ENCODE data around the gene PLEKHA8.

Gene PLEKHA8

GRCh38 chr7:30061786-30062185, 33.6 kb downstream of the PLEKHA8 start:
- DNase-seq: peak in 7 of 58 donors; percentile 1 to 12 (median 3)

DNA sequence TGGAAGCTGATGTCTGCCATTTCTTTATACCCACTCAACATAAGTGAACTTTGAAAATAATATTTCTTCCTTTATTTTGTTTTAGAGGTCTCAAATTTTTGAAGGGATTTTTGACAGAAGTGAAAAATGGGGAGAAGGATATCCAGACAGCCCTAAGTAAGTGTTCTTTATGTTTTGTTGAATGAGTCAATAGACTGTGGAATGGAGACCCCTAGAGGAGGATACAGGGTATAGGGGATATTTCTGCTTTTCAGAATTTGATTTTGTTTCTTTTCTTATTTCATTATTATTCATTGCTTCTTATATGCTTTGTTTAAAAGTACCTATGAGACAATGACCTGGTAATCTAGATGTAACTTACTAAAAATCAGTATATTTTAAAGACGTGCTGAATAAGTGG, 34.4 kb downstream of the PLEKHA8 start:
- no peak for DNase-seq

DNA sequence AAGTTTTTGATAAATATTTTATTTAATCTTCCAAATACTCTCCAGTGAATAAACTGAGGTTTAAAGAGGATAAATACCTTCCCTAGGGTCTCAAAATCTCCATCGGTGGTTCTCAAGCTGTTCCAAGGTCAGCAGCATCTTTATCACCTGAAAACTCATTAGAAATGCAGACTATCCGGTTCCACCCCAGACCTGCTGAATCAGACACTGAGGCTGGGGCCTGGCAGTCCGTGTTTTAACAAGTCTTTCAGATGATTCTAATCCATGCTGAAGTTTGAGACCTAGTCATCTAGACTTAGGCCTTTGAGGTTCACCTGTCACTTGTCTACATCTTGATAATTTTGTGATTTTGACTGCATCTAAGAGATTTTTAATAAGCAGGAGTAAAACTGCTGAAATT, 37.5 kb downstream of the PLEKHA8 start:
- no peak for DNase-seq

DNA sequence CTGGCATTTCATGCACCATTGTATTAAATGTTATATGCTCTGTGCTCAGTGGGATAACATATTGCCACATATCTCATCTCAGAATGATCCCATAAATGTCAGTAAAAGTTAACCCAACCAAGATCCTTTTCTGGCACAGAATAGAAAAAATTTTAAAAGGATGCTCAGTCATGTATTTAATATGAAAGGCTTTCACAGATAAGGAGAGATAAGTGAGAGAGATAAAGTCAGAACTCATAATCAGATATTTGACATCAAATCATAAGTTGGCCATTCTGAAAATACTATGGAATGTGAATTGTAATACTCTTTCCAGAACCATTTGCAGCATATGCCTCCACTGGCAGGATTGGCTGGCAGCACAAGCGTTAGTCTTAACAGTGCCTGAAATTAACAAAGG, 38.5 kb downstream of the PLEKHA8 start:
- no peak for DNase-seq

DNA sequence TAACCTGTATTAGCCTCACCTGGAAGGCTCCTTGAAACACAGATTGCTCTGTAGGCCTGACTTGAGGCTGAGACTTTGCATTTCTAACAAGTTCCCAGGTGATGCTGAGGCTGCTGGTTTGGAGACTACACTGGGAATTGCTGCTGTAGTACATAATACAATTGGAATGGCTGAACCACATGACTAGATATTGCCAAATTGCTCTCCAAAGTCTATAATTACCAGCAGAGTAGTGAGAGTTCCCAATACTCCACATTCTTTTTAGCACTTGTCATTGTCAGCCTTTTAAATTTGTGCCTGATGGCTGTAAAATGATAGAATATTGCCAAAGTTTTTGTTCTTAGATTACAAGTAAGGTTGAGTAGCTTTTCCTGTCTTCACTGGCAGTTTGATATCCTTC, 39.9 kb downstream of the PLEKHA8 start:
- no peak for DNase-seq

- no peak for DNase-seq
Observed at GRCh38 chr7:30069096-30069867, 41.1 kb downstream of the PLEKHA8 start.

DNA sequence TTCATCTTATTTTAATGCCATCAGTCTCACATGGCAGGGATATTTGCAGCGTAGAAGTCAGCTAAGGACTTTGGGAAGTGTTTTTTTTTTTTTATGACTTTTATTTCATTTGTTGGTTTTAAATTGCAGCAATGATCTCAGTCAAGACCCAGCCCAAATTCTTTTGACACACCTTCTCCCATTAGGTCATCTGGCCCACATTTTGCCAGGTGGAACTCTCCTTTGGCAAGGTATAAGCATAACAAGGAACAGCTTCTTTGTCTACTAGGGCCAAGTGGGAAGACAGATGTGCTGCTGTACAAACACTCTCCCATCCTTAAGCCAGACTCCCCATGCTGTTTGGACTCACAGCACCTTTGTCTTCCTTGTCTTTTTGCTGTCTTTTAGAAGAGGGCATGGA, 41.8 kb downstream of the PLEKHA8 start:
- no peak for DNase-seq

DNA sequence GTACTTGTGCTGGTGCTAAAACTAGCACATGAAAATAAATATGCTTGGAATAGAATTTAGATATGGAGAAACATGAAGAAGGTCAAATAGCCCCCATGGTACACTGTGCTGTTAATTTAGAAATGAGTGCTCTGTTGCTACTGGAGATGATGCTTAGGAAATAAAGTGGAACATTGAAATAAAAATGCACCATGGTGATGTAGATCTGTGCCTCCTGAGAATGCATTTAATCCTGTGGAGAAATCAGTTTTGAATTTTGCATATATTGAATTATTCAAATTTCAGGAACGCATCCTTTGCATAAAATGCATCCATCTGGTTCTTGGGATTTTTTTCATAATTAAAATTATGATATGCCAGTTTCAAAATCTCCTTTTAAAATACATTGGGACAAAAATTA, 44.5 kb downstream of the PLEKHA8 start:
- DNase-seq: no peak

GRCh38 chr7:30074422-30075030, 46.3 kb downstream of the PLEKHA8 start:
- DNase-seq: no peak

GRCh38 chr7:30076411-30076810, 48.2 kb downstream of the PLEKHA8 start:
- no peak for DNase-seq

DNA sequence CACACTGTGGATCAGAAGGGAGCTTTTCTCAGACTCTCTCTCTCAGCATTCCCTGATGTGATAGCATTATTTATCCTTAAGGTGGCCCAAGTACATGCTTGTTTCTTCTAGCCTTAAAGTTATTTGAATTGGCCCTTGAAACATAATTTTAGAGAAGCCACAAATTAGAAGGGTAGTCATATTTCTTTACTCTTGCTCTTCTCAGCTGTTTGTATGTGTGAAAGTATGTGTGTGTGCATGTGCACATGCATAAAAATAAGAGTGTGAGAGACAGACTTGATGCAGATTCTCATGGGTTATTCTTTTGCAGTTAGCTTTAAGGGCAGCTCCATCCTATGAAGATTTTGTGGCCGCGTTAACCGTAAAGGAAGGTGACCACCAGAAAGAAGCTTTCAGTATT, 50.1 kb downstream of the PLEKHA8 start:
- DNase-seq: no peak

GRCh38 chr7:30079880-30080279, 51.7 kb downstream of the PLEKHA8 start:
- no peak for DNase-seq

- no peak for DNase-seq
Observed at GRCh38 chr7:30080818-30081217, 52.6 kb downstream of the PLEKHA8 start.

GRCh38 chr7:30082686-30083085, 54.5 kb downstream of the PLEKHA8 start:
- no peak for DNase-seq

DNA sequence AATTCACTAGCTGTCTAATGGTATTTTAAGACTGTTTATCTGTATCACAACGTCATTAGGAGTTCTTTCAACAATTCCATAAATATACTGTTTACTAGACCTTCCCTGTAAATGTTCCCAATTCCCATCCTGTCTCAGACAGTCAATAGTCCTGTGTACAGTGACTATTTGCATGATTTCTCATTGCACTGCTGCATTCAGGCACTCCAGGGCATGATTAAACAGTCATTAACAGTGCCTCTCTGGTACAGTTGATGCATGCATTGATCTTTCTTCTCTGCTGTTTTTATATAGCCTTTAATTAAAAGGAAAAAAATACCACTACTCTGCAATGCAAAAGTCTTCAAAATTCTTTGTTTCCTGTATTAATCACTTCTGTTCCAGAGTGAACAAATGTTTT, 55.1 kb downstream of the PLEKHA8 start:
- DNase-seq: no peak

DNA sequence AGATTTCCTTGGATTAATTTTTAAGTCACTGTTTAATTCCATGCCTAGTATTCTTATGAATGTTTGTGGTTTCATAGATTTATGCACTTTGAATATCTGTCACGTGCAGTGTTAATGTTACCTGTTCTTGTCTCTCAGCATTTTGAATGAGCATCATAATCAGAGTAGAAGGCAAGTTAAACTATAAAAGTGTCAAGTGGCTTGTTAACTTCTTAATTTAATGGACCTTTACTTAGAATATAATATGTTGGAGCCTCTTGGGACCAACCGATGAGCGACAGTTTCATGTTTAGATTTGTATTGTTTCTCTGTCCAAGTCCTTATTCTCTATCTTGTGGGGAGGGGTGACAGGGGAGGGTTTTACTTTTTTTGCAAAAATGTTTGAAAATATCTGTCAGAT, 56.0 kb downstream of the PLEKHA8 start:
- DNase-seq: no peak

DNA sequence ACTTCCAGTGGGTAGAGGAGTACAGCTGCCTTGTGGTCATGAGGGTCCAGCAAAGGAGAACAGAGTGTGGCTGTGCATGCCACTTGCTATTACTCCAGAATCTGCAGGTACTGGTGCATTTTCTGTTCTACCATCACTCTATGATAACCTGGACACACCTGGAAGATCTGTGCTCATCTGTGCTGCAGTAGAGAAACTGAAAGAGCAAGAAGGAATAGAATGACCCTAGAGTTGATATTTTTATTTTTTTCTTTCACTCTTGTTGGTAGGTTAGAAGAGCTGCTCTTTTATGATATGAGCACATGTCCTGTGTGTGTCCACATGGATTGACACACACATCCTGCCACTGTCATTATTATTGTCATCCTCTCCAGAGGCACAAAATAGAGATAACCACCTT, 58.3 kb downstream of the PLEKHA8 start:
- DNase-seq: no peak

DNA sequence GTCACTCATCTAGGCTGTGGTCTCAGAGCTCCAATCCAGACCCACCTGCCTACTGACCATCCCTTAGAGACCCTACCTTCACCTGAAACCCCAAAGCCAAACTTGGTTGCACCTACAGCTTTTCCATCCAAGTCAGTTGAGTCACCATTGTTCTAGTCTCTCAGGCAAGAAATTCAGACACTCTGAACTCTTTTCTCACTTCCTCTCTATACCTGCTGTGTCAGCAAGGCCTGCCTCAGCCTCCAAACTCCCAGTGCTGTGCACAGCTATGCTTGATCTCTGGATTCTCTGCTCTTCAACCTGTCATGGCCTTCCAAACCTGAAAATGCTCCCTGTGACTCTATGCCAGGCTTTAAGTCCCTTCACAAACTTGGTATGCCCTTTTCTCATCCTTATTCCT, 59.2 kb downstream of the PLEKHA8 start:
- DNase-seq: no peak

DNA sequence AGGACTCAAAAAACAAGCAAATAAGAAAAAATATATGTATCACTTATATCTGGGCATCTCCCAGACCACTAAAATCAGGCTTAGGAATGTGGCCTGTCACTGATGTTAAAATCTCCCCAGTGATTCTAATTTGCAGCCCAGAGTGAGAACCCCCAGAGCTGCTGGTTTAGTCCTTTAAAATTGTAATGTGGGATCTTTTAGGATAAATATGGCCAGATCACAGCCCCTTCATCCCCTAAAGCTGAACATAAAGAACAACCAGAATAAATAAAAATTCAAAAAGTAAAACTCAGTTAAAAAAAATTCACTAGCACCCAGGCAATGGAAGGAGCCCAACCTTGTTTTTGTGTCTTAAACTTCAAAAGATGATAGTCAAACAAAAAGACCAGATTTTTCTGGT, 60.1 kb downstream of the PLEKHA8 start:
- no peak for DNase-seq

DNA sequence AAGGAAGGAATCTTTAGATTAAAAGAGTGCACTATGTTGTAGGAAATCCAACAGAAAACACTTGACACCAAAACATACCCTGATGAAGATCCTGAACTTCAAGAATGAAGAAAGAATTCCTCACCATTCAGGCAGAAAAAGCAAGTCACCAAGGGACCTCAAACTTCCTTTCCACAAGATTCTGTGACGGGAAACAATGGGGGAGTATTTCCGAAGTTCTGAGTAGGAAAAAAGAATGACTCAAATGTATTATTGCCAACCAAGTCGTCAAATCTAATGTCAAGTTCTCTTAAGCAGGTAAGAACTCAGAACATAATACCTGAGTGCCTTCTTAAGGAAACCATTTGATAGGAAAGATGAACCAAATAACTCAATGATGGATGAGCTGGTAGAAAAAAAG, 61.9 kb downstream of the PLEKHA8 start:
- DNase-seq: no peak

- DNase-seq: peak in 5 of 58 donors; percentile 1 to 26 (median 8)
Observed at GRCh38 chr7:30091491-30091912, 63.3 kb downstream of the PLEKHA8 start.

GRCh38 chr7:30091987-30092386, 63.8 kb downstream of the PLEKHA8 start:
- DNase-seq: no peak

GRCh38 chr7:30093420-30093952, 65.3 kb downstream of the PLEKHA8 start:
- no peak for DNase-seq

Data from anterior cingulate cortex (tissue), 58 donors.